TTC549 (cell line): ENCODE data around the gene PLEKHG4B.

ENCODE experiments used
- FAIRE-seq: peaks from 2 replicates; lab custom pipeline; 2012; peaks lifted over from hg19 to GRCh38; lab: Jason Lieb, UNC

Gene PLEKHG4B

DNA sequence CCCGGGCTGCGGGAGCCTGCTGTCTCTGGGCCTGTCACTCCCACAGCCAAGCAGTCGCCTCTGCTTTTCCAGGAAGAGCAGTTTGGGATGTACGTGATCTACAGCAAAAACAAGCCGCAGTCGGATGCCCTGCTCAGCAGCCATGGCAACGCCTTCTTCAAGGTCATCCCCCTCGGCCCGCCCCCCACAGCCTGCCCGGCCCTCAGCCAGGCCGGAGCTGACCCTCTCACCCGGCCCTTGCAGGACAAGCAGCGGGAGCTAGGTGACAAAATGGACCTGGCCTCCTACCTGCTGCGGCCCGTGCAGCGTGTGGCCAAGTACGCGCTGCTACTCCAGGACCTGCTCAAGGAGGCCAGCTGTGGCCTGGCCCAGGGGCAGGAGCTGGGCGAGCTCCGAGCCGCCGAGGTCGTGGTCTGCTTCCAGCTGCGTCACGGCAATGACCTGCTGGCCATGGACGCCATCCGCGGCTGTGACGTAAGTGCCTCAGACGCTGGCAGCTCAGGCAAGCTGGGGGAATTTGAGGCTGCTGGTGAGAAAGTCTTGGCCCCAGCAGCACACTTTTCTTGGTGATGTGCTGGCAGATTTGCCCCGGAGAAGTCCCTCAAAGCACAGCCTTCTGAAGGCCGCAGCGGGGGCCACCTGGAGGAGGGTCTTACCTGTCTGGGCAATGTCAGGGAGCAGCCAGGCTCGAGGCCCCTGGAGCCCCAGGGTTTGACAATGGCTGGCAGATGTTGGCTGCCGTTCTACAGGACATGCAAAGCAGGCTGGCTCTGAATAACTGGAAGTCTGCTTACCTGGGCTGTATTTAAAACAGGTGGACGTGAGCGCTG is 79.2 kb downstream of the PLEKHG4B start:
- no peak for FAIRE-seq

DNA sequence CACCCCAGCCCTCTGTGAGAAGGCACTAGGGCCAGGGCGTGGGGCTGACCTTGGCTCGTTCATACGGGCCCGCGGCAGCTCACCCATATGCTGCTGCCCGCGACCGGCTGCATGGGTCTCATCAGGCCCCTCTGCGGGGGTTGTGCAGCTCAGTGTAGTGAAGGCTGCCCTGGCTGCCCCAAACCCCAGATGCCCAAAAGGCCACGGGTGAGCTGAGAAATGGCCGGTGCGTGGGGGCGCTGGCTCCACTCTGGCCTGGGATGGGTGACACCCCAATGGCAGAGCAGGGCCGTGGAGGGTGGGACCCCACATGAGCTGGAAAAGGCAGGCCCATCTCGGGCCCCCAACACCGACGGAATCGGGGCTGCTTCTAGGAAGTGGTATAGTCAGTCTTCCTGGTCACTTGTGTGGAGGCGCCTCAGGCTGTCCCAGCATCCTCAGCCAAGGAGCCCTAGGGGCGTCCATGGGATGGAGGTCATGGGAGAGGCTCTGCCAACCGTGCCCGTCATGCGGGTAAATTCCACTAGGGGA is 79.9 kb downstream of the PLEKHG4B start:
- FAIRE-seq: no peak

DNA sequence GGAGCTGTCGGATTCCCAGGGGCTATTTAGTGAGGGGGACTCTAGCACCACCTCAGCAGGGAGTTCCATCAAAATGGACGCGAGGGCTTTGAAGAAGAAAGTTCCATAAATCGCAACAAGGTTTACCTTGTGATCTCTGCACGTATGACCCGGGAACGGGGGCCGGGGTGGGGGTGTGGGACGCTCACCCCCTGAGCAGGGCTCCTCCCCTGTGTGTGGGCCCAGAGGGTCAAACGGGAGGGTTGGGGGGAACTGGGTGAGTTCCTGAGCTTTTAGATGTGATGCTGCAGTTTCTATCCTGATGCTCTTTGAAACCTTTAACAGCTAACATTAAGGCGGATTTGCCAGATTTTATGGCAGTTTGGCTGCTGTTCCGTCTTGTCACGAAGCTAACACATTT is 80.5 kb downstream of the PLEKHG4B start:
- FAIRE-seq: no peak

DNA sequence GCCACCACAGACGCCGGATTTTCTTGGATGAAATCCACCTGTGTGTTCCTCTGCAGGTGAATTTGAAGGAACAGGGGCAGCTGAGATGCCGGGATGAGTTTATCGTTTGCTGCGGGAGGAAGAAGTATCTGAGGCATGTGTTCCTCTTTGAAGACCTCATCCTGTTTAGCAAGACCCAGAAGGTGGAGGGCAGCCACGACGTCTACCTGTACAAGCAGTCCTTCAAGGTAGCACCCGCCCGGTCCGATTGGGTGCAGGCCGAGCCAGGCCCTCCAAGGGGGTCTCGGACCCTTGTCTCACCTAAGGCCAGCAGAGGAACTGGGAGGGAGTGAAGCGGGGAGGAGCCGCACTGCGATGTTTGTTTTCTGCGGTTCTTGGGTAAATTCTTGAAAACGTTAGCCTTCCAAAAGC is 80.9 kb downstream of the PLEKHG4B start:
- no peak for FAIRE-seq

DNA sequence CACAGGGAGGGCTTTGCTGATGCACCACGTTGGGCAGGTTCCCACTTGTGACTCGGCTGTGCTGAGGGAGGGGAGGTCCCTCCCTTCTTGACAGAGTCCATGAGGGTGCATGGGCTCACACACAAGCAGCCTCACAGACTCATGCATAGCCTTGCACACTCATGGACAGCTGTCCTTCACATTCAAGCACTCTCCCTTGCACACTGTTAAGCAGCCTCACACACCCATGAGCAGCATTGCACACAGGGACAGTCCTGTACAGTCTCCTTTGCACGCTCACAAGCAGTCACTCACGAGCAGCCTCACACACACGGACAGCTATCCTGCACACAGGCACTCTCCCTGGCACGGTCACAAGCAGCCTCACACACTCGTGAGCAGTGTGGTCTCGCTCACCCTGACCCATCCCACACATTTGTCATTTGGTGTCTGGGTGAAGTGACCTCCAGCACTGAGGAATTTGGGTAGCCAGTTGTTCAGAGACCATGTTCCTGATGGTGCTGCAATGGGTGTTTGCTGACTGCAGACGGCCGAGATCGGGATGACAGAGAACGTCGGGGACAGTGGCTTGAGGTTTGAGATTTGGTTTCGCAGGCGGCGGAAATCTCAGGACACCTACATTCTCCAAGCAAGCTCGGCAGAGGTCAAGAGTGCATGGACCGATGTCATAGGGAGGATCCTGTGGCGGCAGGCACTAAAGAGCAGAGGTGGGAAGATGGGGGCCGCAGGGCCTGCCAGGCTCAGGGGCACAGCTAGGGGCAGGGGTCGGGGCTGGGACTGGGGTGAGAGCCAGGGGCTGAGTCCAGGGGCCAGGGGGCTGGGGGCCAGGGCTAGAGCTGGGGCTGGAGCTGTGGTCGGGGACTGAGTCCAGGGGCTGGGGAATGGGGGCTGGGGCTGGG is 81.7 kb downstream of the PLEKHG4B start:
- FAIRE-seq: no peak

DNA sequence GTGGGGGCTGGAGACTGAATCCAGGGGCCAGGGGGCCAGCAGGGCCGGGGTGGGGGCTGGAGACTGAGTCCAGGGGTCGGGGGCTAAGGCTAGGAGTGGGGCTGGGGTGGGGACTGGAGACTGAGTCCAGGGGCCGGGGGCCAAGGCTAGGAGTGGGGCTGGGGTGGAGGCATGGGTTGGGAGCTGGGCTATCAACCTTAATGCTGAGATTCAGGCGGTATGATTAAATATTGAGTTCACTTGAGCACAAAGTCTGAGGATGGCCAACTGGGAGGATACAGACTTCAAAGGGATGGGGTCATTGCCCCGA is 82.3 kb downstream of the PLEKHG4B start:
- FAIRE-seq: no peak

DNA sequence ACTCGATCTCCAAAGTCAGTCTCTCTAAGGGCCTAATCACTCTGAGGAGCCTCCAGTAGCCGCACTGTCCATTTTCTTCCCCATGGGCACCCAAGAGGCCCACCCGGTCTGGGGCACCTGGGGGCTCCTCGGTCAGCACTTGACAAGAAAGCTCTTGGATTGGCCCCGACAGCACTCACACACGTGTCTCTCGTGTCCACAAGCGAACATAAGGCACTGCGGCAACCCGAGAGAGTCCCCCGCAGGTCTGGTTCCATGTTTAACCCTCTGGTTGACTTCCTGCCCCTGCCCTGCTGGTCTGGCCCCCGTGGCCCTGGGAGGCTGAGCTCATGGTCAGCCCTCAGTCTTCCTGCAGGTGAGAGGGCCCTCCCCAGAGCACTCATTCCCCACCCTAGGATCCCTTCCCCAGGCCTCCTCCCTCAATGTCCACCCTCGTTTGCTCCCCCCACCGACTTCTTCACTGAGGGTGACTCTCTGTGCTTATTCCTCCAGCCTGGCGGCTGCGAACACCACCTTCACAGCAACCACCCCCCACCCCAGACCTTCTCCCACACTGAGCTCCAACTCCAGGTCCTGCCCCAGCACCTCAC is 83.0 kb downstream of the PLEKHG4B start:
- FAIRE-seq: no peak

DNA sequence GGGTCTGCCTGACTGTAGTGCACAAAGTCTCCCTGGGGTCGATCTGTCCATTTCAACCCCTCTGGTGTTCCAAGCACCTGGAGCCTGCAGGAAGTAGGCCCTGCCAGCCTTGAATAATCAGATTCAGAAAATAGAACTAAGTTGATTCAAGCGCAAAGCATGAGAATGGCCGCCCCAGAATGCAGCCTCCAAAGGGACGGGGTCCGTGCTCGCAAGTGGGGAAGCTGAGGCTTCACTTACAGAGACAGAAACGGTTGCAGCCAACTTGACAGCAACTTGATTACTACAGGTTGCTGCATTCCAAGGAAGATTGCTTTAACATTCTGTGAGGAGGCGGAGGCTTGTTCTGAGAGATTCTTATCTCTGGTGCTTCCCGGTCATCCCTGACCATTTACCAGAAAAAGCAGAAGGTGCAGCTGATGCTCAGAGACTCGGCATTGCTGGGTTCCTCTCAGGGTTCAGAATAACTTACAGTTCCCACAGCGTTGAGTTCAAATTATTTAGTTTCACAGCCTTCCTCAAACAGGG is 84.4 kb downstream of the PLEKHG4B start:
- FAIRE-seq: no peak

DNA sequence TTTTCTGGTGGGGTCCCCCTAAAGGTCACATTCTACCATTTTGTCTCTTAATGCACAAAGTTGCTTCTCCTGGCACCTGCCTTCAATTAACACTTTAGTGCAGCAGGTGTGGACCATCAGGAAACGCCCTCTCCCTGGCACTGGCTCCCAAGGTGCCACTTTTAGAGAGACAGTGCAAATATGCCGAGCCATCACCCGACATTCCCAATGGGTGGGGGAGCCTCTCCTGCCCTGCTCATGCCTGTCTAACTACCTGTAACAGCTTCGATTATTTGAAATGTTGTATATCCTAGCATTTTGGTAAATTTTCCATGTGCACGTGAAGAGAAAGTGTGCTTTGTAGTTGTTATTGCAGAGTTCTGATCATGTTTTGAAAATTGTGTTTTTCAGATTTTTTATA is 86.1 kb downstream of the PLEKHG4B start:
- no peak for FAIRE-seq

DNA sequence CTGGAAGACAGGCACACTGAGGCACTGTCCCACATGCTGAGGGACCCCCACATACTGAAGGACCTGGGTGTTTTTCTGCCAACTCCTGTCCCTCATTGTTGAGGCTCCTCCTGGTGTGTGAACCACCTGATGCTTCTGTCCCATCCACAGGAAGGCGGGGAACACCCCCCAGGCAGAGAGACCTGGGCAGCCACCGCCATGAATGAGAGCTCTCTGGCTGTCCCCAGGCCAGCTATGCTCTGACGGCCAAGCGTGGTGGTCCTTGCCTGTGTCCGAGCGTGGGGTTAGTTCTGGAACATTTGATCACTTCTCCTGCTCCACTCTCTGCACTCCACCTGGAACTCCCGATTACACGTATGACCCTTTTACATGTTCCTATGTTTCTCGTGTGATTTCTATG is 87.4 kb downstream of the PLEKHG4B start:
- FAIRE-seq: no peak

DNA sequence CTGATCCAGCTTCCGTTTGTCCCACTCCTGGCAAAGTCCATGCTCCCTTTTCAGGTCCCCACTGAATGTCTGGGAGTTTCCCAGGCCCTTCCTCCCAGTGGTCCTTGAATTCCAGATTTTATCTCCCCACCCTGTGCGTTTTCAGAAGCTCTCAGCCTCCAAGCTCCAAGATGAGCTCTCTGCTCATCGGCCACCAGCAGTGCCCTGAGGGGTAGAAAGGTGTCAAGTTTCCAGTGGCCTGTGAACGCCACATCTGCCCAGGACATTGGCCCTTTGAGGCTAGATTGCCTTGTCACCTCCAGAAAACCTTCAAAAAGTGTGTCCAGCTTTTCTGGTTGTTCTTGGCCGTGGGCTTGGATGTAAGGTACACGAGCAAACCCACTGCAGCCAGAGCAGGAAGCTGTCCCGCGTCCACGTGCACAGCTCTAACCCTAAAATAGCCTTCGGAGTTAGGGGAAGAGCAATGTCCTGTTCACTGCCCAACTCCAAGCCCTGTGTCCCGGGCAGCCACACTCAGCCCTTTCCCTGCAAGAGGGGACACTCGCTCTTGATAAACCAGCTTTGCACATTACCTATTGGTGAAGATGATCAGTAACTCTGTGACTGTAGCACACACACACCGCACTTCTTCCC is 88.4 kb downstream of the PLEKHG4B start:
- no peak for FAIRE-seq

DNA sequence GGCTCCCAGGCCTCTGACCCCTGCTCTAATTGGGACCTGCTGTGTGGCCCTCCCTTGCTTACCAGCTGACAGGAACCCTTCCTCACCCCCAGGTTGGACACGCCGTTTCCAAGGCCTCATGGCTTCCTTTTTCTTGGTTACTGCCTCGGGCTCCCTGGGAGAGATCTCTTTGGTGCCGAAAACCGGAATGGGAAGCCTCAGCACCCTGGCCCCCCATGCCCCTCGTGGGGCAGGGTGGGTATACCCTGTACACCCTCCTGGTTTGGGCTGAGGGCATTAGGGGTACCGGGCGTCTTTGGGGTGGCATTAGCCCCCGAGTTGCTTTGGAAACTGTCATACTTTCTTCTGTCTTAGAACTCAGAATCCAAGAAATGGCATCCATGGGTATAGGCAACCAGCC is 89.2 kb downstream of the PLEKHG4B start:
- no peak for FAIRE-seq

DNA sequence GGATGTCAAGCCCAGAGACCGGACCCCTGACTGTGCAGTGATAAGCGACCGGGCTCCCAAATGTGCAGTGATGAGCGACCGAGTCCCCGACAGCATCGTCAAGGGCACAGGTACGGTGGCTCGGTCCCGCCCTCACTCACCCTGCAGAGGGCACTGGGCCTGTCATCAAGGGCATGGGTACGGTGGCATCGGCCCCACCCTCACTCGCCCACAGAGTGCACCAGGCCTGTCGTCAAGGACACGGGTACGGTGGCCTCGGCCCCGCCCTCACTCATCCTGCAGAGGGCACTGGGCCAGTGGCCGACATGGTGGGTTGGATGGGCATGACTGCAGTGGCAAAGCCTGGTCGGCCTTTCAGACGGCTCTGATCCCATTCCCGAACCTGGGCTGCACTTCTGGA is 89.6 kb downstream of the PLEKHG4B start:
- FAIRE-seq: no peak

DNA sequence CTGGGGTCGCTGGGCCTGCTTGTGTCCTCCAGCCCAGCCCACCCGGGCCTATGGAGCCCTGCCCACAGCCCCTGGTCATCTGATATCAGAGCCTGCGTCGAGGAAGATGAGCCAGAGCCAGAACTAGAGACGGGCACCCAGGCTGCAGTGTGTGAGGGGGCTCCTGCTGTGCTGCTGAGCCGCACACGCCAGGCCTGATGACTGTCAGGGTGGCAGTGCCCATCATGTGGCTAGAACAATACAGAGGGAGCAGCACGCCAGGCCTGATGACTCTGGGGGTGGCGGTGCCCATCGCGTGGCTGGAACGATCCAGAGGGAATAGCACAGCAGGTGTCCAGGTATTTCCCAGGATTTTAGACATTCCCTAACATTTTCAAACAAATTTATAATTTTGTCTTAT is 90.2 kb downstream of the PLEKHG4B start:
- FAIRE-seq: no peak

DNA sequence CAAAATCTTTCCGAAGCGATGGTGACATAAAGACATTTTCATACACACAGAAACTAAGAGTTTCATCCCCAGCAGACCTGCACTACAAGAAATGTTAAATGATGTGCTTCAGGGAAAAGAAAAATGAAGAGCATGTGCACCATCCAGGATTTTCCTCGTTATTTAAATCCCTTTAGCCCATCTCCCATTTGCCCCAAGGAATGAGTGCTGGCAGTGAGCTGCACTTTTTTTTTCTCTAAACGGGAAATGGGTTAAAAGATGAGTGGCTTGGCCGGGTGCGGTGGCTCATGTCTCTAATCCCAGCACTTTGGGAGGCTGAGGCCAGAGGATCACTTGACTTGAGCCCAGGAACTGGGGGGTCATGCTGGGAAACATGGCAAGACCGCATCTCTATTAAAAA is 92.5 kb downstream of the PLEKHG4B start:
- no peak for FAIRE-seq

DNA sequence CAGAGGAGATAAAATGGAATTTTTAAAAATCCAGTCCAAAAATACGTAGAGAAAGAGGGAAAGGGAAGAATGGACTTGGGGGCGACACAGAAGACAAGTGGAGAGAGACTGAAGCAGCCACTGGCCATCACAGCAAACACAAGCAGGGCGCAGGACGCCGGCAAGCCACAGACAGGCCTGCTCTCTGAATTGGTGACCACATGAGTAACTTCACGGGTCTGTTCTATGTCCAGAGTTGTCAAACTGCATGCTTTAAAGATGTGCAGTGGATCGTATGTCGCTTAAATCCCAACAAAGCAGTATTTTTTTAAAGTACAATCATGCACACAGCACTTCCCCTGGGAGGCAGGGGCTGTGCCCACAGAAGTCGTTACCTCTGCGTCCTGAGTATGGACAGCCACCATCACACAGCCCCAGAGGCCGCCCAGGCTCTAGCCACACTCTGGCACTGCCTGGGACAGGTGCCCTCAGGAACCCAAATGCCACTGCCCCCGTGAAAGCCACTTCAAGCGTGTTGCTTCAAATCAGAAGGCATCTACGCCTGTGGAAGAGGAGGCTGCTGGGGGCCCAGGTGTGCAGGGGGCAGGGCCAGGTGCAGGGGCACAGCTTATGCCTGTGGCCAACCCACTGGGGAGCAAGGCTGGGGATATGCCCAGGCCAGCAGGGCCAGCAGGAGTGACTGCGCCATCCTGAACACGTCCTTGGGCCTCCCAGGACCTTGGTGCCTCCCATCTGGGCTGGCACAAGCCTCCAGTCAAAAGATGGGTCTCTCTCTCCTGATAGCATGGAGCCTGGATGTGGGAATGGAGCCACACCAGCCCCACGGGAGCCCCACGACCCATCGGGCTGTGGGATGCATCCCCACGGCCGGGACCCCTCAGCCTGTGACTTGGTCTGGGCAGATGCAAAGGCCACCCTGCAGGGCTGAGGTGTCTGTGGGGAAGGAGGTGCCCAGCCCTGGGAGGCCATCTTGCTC is 93.4 kb downstream of the PLEKHG4B start:
- no peak for FAIRE-seq

DNA sequence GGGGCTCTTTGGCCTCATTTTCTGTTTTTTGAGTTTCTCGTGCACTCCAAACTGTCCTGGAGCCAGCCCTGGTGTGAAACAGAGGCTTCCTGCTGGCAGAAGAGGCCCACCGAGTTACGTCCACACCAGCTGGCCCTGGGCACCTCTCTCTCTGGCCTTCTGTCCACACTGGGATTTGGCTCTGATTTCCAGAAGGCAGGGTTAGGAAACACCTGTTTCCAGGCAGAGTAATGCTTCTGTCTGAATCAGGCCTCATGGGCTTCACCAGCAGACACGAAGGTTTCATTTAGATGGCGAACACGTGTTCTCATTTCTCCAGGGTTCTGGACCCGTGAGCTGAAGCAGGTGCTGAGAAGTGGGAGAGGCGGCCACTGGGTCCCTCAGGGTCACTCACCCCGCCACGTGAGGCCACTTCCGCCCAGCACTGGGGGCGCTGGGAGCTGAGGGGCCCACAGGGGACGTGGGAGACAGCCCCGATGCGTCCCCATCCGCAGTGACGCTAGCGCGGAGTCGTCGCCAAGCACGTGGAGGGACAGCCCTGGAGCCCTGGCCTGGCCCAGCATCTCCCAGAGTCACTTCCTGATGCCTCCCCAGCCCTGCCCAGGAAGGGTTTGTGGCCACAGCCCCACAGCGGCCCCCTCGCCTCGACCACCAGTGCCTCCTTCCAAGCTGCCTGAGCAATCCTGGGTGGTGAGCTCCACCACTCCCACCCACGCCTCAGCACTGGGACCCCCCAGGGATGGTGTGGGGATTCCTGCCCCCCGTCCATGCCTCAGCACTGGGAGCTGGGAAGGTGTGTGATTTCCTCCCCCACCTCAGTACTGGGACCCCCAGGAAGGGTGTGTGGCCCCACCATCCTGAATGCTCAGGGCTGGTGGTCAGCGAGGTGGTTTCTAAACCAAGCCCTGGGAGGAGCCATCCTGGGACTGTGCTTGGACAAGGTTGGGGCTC is 94.4 kb downstream of the PLEKHG4B start:
- FAIRE-seq: no peak

DNA sequence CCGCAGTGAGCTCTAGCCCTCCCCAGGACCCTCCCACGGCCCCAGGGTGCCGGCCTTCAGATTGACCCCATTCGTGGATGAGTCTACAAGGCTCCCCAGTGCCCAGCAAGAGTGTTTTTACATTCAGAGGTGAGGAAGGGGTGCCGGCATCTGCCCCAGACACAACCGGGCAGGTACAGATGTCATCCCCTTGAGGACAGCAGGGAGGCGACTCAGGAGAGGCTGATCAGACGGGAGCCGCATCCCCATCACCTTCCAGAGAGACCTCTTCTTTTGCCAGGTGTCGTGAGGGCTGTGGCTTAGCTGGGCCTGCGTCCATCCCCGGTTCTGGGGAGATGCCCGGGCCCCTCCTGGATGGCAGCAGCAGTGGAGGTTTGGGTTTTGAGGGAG is 95.1 kb downstream of the PLEKHG4B start:
- no peak for FAIRE-seq

DNA sequence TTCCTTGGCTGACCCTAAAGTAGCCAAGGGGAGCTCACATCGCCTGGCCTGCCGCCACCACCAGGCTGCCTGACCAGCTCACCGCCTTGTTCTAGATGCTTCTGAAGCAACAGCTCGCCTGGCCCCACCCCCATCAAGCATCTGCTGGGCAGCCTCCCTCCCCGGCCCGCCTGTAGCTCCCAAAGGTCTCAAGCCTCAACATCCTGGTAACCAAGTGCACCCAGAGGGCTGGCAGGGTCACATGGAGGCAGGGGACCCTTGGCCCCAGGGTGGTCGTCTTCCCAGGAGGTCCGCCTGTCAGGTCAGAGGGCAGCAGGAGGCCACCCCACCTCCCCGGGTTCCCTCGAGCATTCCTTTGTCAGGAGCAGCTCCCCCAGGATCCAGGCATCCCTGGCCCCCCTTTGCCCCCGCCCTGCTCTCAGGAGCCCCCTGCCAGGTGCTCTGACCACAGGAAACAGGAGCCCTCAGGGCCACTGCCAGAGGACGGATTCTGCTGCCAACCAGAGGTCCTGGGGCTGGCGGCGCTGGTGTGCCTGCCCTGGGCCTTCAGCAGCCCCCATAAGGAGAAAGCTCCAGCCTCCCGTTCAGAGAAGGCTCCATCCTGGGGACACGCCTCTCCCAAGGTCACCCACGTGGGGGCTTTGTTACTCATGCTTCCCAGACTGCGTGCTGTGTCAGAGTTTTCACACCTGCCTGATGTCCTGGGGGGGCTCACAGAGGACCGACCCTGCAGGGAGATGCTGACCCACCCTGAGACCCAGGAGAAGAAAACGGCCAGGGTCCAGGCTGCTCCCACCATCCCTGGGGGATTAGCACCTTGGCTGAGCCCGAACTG is 95.9 kb downstream of the PLEKHG4B start:
- no peak for FAIRE-seq
